NCI-H446 treated with DMSO at 0.1 percent for 48 hours (cell line): ENCODE measurements around the gene OR2V1.
"Not testable (repeated sequence)": the region's sequence is repeated elsewhere in the genome, so short reads cannot be mapped to it uniquely, and the experiment has no call there.

ENCODE experiments used
- DNase-seq: peaks from one replicate; lab custom pipeline; 2025; lab: John Stamatoyannopoulos, UW

Gene OR2V1

GRCh38 chr5:181127907-181128626 is 2.9 kb downstream of the OR2V1 start:
- DNase-seq: no peak

DNA sequence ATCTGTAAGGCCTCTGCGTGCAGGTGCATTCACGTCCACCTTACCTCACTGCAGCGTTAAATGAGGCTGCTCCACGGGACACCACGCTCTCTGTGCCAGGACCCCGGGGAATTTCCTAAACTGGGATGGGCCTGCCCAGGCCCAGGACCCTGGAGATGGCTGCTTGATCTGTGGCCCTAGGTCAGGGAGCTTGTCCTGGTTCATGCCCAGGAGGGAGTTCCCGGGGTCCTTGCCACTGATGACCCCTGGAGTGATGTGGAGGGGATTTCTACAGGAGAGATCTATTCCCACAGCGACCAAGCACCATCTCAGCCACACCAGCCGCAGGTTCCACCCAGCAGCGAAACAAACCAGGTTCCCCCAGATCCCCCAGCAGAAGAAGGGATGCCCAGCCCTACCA is 3.5 kb downstream of the OR2V1 start:
- DNase-seq: no peak

GRCh38 chr5:181126841-181127240 is 4.1 kb downstream of the OR2V1 start:
- DNase-seq: no peak

GRCh38 chr5:181124526-181124925 is 6.4 kb downstream of the OR2V1 start:
- no peak for DNase-seq

DNA sequence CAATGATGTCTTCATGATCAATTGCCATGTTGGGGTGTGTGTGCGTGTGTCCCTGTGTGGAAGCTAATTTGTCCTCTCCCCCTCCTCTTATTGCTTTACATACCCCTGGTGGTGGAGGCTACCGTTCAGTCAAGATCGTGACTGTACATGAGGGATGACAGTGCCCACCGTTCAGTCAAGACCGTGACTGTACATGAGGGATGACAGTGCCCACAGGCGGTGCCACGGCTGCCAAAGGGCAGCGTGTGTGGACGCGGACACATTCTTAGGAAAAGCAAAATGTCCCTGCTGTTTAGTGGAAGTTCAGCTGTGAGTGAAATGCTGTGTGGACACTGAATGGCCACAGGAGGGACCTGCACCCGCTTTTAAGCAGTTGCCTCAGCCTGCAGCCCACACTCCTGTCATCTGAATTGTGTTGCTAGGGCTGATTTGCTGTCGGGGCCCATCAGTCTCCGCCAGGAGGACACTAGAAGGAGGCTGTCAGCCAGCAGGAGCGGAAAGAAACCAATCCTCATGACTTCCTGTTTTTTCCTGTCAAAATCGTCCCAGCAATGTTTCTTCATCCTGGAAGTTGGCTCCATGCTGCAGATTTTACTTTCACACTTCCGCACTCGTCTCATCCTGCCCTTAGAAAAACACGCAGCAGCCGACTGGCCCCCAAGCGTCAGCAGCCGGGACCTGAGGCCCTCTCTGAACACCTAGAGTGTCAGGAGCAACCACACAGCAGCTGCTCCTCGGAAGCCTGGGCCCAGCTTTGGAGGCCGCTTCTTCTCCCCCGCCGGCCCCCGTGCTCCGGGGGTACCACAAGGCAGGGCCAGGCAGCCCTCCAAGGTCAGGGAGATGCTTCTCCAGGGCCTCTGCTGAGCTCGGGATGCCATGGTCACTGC is 9.1 kb downstream of the OR2V1 start:
- DNase-seq: no peak

- DNase-seq: no peak
Measured at GRCh38 chr5:181120761-181121160, 10.2 kb downstream of the OR2V1 start.

DNA sequence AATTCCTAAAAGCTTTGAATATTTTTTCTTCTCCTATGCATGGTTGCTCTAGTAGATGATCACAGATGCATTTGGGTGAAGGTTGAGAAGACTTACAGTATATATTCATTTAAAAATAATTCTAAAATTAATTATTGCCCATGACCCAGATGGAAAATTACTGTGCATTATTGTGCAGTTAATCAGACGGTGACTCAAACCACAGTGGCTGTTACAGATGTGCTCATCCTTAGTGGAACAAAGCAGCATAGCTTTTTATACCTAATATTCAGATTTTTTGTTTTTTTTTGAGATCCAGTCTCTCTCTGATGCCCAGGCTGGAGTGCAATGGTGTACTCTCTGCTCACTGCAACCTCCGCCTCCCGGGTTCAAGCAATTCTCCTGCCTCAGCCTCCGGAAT is 10.7 kb downstream of the OR2V1 start:
- no peak for DNase-seq

DNA sequence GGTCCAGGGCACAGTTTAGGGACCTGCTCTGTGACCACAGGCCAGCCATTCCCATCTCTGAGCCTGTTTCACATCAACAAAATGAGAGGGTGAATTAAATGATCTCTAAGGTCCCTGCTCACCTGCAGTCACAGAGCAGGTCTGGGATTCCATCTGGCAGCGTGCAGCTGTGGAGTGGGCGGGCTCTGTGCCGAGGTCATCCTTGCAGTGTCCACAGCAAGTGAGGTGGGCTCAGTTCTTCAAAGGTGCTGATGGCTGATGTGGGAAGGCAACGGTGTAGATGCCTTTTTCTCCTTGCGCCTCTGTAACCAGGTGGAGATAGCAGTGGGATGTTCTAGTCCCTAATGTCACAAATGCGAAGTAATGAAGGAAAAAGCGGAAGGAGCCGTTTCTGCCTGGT is 11.9 kb downstream of the OR2V1 start:
- no peak for DNase-seq

- DNase-seq: no peak
Measured at GRCh38 chr5:181118369-181118768, 12.6 kb downstream of the OR2V1 start.

DNA sequence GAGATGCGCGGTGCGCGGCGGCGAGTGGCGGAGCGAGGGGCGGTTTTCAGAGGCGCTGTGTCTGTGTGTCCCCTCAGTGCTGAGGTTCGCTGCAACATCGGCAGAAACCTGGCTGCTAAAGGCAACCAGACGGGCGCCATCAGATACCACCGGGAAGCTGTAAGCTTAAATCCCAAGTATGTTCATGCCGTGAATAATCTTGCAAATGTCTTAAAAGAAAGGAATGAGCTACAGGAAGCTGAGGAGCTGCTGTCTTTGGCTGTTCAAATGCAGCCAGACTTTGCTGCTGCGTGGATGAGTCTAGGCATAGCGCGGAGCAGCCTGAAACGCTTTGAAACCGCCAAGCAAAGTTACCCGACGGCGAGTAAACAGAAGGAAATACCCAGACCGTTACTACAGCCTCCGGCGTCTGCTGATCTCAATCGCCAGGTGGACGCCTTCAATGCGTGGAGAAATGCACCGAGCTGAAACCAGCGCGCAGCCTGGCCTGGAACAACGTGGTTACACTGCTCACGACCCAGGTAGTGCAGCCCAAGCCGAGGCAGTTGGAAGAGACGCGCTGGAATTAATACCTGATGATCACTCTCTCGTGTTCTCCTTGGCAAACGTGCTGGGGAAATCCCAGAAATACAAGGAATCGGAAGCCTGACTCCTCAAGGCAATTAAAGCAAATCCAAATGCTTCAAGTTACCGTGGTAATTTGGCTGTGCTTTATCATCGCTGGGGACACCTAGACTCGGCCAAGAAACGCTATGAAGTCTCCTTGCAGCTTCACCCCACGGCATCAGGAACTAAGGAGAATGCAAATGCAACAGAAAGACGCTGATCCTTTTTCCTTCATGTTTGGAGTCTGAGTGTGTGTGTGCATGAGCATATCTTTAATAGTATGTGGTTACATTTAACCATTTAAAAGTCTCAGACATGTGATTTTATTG is 15.9 kb downstream of the OR2V1 start:
- DNase-seq: no peak

DNA sequence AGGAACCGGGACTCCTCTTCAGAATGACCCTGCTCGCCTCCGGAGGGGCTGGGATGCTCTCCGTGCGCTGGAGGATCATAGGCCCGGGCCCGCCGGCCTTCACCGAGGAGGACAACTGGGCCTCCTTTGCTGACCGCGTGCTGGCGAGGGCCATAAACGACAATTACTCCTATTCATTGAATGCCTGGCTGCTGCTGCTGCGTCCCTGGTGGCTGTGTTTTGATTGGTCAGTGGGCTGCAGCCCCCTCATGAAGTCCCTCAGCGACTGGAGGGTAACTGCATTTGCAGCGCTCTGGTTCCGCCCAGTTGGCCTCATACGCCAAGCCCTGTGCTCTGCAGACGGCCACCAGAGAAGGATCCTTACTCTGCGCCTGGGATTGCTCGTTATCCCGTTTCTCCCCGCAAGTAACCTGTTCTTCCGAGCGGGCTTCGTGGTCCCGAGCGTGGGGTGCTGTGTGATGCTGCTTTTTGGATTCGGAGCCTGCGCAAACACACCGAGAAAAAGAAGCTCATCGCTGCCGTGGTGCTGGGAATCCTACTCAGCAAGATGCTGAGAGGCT is 16.6 kb downstream of the OR2V1 start:
- DNase-seq: no peak

DNA sequence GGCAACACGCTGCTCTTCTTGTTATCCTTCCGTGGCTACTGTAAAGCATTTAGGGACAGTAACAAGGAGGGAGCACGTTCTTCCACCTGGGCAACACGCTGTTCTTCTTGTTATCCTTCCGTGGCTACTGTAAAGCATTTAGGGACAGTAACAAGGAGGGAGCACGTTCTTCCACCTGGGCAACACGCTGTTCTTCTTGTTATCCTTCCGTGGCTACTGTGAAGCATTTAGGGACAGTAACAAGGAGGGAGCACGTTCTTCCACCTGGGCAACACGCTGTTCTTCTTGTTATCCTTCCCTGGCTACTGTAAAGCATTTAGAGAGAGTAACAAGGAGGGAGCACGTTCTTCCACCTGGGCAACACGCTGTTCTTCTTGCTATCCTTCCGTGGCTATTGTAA is 17.4 kb downstream of the OR2V1 start:
- DNase-seq: not testable (repeated sequence)

GRCh38 chr5:181112476-181112875 is 18.5 kb downstream of the OR2V1 start:
- peak; percentile 63 for DNase-seq

DNA sequence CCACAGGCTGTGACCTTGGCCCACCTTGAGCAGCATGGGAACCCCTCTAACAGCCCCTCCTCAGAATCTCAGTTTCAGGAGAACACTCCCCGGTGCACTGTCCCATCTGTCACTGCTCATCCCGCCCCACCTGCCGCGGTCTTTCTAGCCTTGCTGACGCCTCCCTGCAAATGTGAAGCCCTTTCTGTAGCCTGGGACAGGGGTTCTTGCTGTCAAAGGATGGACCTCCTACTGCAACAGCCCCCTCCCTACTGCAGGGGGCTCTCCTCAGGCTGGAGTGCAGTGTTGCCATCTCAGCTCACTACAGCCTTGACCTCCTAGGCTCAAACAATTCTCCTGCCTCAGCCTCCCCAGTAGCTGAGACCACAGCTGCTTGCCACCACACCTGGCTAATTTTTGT is 20.0 kb downstream of the OR2V1 start:
- no peak for DNase-seq

DNA sequence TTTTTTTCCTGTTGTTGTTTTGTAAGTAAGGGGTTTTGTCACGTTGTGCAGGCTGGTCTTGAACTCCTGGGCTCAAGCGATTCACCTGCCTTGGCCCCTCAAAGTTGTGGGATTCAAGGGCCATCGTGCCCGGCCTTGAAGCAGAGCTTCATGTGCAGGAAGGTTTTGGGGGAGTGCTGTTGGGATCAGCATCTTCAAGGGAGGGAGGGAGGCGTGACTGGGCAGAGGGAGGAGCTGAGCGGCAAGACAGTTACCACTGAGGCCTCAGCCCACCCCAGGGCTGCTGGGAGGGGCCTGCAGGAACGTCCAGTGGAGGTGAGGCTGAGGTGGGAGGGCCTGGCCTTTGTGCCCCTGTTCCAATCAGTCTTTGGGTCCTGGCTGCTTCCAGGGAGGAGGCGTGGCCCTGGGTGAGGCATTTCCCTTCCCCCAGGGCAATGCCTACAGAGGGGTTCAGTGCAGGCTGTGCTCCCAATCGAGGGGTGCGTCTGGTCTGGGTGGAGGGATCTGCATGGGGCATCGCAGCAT is 21.4 kb downstream of the OR2V1 start:
- DNase-seq: no peak

GRCh38 chr5:181108578-181109165 is 22.3 kb downstream of the OR2V1 start:
- no peak for DNase-seq

DNA sequence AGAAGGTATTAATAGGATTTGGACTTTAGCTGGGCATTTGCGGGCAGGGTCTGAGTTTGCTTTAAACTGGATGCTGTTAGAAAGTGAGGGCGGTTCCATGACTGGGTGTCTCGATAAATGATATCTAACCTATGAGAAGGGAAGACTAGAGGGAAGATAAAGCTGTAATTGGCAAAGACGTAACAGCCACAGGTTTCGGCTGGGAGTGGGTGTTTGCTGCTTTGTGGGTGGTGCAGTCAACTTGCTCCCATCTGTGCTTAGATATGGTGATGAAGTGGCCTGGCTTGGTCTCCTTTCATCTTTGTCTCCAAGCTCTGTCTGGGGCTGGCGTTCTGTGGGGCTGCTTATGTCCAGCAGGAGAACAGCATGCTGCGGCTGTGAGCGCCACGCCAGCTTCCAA is 23.3 kb downstream of the OR2V1 start:
- no peak for DNase-seq

DNA sequence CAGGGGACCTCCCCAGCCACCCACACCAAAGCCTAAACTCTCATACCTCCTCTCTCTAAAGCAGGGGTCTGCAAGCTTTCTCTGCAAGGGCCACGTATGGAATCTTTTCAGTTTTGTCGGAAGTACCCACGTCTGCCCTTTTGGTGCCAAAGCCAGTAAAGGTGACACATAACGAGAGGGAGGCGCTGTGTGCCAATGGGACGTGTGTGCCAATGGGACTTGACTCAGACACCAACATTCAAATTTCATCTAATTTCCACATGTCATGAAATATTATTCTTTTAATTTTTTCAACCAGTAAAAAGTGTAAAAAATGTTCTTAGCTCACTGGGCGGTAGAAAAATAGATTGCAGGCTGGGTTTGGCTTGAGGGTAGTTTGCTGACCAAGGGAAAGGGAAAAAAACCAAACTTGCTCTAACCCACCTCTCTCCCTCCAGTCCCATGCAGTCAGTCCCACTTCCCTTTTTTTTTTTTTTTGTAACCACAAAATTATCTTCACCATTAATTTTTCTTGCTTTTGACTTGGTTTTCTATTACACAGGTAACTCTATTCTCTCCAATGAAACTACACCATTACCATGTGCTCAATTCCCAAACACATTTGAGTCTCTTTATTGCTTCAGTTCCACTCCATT is 25.5 kb downstream of the OR2V1 start:
- DNase-seq: no peak

- not testable (repeated sequence) for DNase-seq
Measured at GRCh38 chr5:181104606-181105390, 26.2 kb downstream of the OR2V1 start.

DNA sequence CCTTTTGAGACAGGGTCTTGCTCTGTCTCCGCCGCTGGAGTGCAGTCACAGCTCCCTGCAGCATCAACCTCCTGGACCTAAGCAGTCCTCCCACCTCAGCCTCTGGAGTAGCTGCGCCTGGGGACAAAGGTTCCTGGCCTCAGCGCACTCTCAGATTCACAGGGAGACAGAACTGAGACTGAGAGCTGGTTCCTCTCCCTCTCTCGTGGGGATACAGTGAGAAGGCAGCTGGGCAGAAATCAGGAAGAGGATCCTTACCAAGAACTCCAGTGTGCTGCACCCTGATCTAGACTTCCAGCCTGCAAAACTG is 26.8 kb downstream of the OR2V1 start:
- not testable (repeated sequence) for DNase-seq
